Natural killer cell (primary cell): Measurements from ENCODE around the gene PNKD. TPM values are rescaled to one million over a fixed set of nuclear protein-coding genes. Genes with fewer than 3 reads are reported as not detected.

ENCODE experiments used
- ATAC-seq, 3 donors: fragments of 150-1000 bp in 2 of 3; fragments of 200-7000 bp in 1 of 3; cut with Tn5 transposase; 1 replicate in 1 of 3; 2 replicates in 2 of 3; pipeline ENCODE4 v1.10.0; 2021; ENCODE audit warnings: mild to moderate bottlenecking in 2 of 3, moderate library complexity in 2 of 3
- DNase-seq, 2 donors: peaks; one replicate each; pipeline versions ENCODE4 v3.0.0 to v3.0.0-alpha.2; 2013 to 2021; ENCODE audit warnings: mixed read lengths in 1 of 2
- H3K27ac ChIP-seq: one replicate; pipeline ENCODE4 v1.5.1; 2013; ENCODE audit warnings: mild to moderate bottlenecking, low read length
- H3K27me3 ChIP-seq: one replicate; pipeline ENCODE4 v1.6.1; 2013; ENCODE audit warnings: low read length; ENCODE audit not compliant: control insufficient read depth, insufficient read depth
- H3K36me3 ChIP-seq: one replicate; pipeline ENCODE4 v1.6.1; 2013; ENCODE audit warnings: low read length; ENCODE audit not compliant: control insufficient read depth, insufficient read depth
- H3K4me1 ChIP-seq: one replicate; pipeline ENCODE4 v1.6.1; 2013; ENCODE audit warnings: low read length; ENCODE audit not compliant: control insufficient read depth, insufficient read depth
- H3K4me3 ChIP-seq: one replicate; pipeline ENCODE4 v1.5.1; 2013; ENCODE audit warnings: low read length
- H3K9me3 ChIP-seq: one replicate; pipeline ENCODE4 v1.6.1; 2013; ENCODE audit warnings: low read length; ENCODE audit not compliant: control insufficient read depth, insufficient read depth
- H3K27ac Mint-ChIP-seq, 2 donors: one replicate each; pipeline ENCODE4 v1.8.0; 2022; ENCODE audit warnings: mild to moderate bottlenecking in 2 of 2, mixed read lengths in 2 of 2, moderate library complexity in 1 of 2
- H3K27me3 Mint-ChIP-seq, 2 donors: one replicate each; pipeline ENCODE4 v1.8.0; 2022; ENCODE audit warnings: low read depth in 2 of 2, mixed read lengths in 2 of 2
- H3K36me3 Mint-ChIP-seq: one replicate; pipeline ENCODE4 v1.8.0; 2022; ENCODE audit warnings: mixed read lengths
- H3K4me1 Mint-ChIP-seq, 2 donors: one replicate each; pipeline ENCODE4 v1.8.0; 2022; ENCODE audit warnings: mixed read lengths in 2 of 2
- H3K4me3 Mint-ChIP-seq: one replicate; pipeline ENCODE4 v1.8.0; 2022; ENCODE audit warnings: mild to moderate bottlenecking, moderate library complexity, mixed read lengths
- H3K9me3 Mint-ChIP-seq, 2 donors: one replicate each; pipeline ENCODE4 v1.8.0; 2022; ENCODE audit warnings: mixed read lengths in 2 of 2
- CTCF ChIP-seq: fragments of 200-600 bp; IDR thresholded peaks from one replicate; pipeline ENCODE4 v1.8.0; 2022; ENCODE audit warnings: antibody characterized with exemption
- WGBS: methylation state at CpG from one replicate; pipeline ENCODE4 v1.1.7; 2013; ENCODE audit warnings: missing lambda C conversion rate; ENCODE audit not compliant: insufficient coverage; 5-methylcytosine and 5-hydroxymethylcytosine counted together
- intact Hi-C: fragments of 100-400 bp; cut with micrococcal nuclease; formaldehyde crosslinking; loops from one replicate; pipeline ENCODE4 v1.14.2; 2022
- total RNA-seq, 4 donors: library from RNA; stranded (reverse); fragments of 120-200 nt in 1 of 4; gene quantifications; one replicate each; pipeline versions ENCODE4 v1.2.3 to v1.2.4, GENCODE V29; 2013 to 2022

PNKD gene
- total RNA-seq, 3 donors from 2014 or later (not counting 1 experiment from before 2014, with no cell fraction given), result 18.8 to 21.3 (median 18.9) TPM

GRCh38 chr2:218369330-218369729 lies 99.0 kb downstream of the PNKD start:
- Histone ChIP-seq H3K4me3 (no peak overlapping the region), H3K27me3 (no peaks in the 10 kb centered on the region), H3K36me3 (no peaks in the 10 kb centered on the region), H3K4me1 (peaks cover 36% of the 10 kb centered on the region), H3K27ac (peak overlapping the region; percentile 6), H3K9me3 (no peaks in the 10 kb centered on the region)
- no peak for TF ChIP-seq CTCF
- H3K27me3 Mint-ChIP-seq, result no peaks in the 10 kb centered on the region
- ATAC-seq (no peak), DNase-seq (peak in 1 of 2 donors; percentile 16)
- 61% methylated on average over 1 of the region's 2 CpGs for WGBS
- H3K36me3 Mint-ChIP-seq, result no peaks in the 10 kb centered on the region
- H3K4me3 Mint-ChIP-seq, result peak overlapping the region; percentile 87
- H3K9me3 Mint-ChIP-seq, result no peaks in the 10 kb centered on the region
- peaks cover 12 to 14% of the 10 kb centered on the region in 2 donors for H3K4me1 Mint-ChIP-seq
- intact Hi-C loops, result no loop called here
- peak overlapping the region; percentile 10 to 92 for H3K27ac Mint-ChIP-seq

GRCh38 chr2:218370410-218371063 lies 100.2 kb downstream of the PNKD start:
- Mint-ChIP-seq H3K4me3 (no peak overlapping the region), H3K36me3 (no peaks in the 10 kb centered on the region), H3K27me3 (no peaks in the 10 kb centered on the region), H3K9me3 (no peaks in the 10 kb centered on the region), H3K4me1 (peaks cover 12 to 14% of the 10 kb centered on the region in 2 donors), H3K27ac (peak overlapping the region in 1 of 2 donors; percentile 92)
- Histone ChIP-seq H3K4me1 (peaks cover 36% of the 10 kb centered on the region), H3K27ac (peak overlapping the region; percentile 49), H3K36me3 (no peaks in the 10 kb centered on the region), H3K4me3 (no peak overlapping the region), H3K9me3 (no peaks in the 10 kb centered on the region), H3K27me3 (no peaks in the 10 kb centered on the region)
- no peak for ATAC-seq
- WGBS, result 92% methylated on average over 11 of the region's 11 CpGs
- intact Hi-C loops, result no loop called here
- no peak for DNase-seq
- TF ChIP-seq CTCF, result no peak

GRCh38 chr2:218371983-218372350 lies 101.6 kb downstream of the PNKD start:
- no peak overlapping the region for H3K27ac Mint-ChIP-seq
- no peaks in the 10 kb centered on the region for H3K9me3 Mint-ChIP-seq
- Histone ChIP-seq H3K9me3 (no peaks in the 10 kb centered on the region), H3K27me3 (no peaks in the 10 kb centered on the region), H3K27ac (no peak overlapping the region), H3K4me3 (no peak overlapping the region), H3K36me3 (no peaks in the 10 kb centered on the region), H3K4me1 (peaks cover 30% of the 10 kb centered on the region)
- no peak for ATAC-seq
- H3K4me1 Mint-ChIP-seq, result peaks cover 12% of the 10 kb centered on the region in 2 donors
- no peak overlapping the region for H3K4me3 Mint-ChIP-seq
- no peaks in the 10 kb centered on the region for H3K36me3 Mint-ChIP-seq
- H3K27me3 Mint-ChIP-seq, result no peaks in the 10 kb centered on the region
- intact Hi-C loops, result no loop called here
- no peak for DNase-seq
- TF ChIP-seq CTCF, result no peak

- ATAC-seq, result no peak
- Histone ChIP-seq H3K4me3 (no peak overlapping the region), H3K4me1 (peaks cover 10% of the 10 kb centered on the region), H3K27me3 (no peaks in the 10 kb centered on the region), H3K27ac (no peak overlapping the region), H3K36me3 (no peaks in the 10 kb centered on the region), H3K9me3 (no peaks in the 10 kb centered on the region)
- Mint-ChIP-seq H3K36me3 (no peaks in the 10 kb centered on the region), H3K27ac (no peak overlapping the region), H3K4me1 (peaks cover 0 to 6% of the 10 kb centered on the region in 2 donors), H3K9me3 (no peaks in the 10 kb centered on the region), H3K27me3 (no peaks in the 10 kb centered on the region), H3K4me3 (no peak overlapping the region)
- DNase-seq, result no peak
- intact Hi-C loops, result no loop called here
- 92% methylated on average over 4 of the region's 4 CpGs for WGBS
- TF ChIP-seq CTCF, result no peak
These were observed 104.5 kb downstream of the PNKD start for GRCh38 chr2:218374795-218375194.
